Mesenchymal stem cell (in vitro differentiated cells and primary cell): ENCODE results near the gene TIAM2.
A peak's percentile ranks its signal among the peaks of the same experiment; 100 is the strongest.

ENCODE experiments used
- DNase-seq: peaks from one replicate; pipeline ENCODE4 v3.0.0-alpha.2; 2013
- H2AFZ ChIP-seq: one replicate; pipeline ENCODE4 v1.6.1; 2013; ENCODE audit warnings: low read depth, mild to moderate bottlenecking, control low read depth, inconsistent platforms, low read length, moderate library complexity
- H2AK5ac ChIP-seq: 2 replicates; pipeline ENCODE4 v1.6.1; 2013; ENCODE audit warnings: low read length, moderate library complexity, mild to moderate bottlenecking, inconsistent platforms; ENCODE audit not compliant: severe bottlenecking
- H2BK120ac ChIP-seq: one replicate; pipeline ENCODE4 v1.6.1; 2013; ENCODE audit warnings: low read depth, mild to moderate bottlenecking, inconsistent platforms, low read length, moderate library complexity
- H2BK12ac ChIP-seq, 2 experiments: one replicate each; pipeline ENCODE4 v1.6.1; 2013; ENCODE audit warnings: inconsistent platforms in 2 of 2, low read length in 2 of 2, mild to moderate bottlenecking in 2 of 2, moderate library complexity in 2 of 2, control low read depth in 1 of 2
- H2BK15ac ChIP-seq: one replicate; pipeline ENCODE4 v1.6.1; 2013; ENCODE audit warnings: mild to moderate bottlenecking, low read depth, inconsistent platforms; ENCODE audit not compliant: poor library complexity, severe bottlenecking
- H2BK5ac ChIP-seq: 2 replicates; pipeline ENCODE4 v1.6.1; 2013; ENCODE audit warnings: low read depth, mild to moderate bottlenecking, low read length, control low read depth, inconsistent platforms; ENCODE audit not compliant: poor library complexity, severe bottlenecking
- H3K14ac ChIP-seq, 2 experiments: one replicate each; pipeline ENCODE4 v1.6.1; 2013; ENCODE audit warnings: inconsistent platforms in 2 of 2, low read length in 2 of 2, control low read depth in 1 of 2, mild to moderate bottlenecking in 1 of 2, moderate library complexity in 1 of 2
- H3K18ac ChIP-seq, 2 experiments: one replicate each; pipeline ENCODE4 v1.6.1; 2013; ENCODE audit warnings: inconsistent platforms in 2 of 2, low read length in 2 of 2, control low read depth in 1 of 2, low read depth in 1 of 2, mild to moderate bottlenecking in 1 of 2
- H3K23ac ChIP-seq, 2 experiments: one replicate each; pipeline ENCODE4 v1.6.1; 2013; ENCODE audit warnings: inconsistent platforms in 2 of 2, low read length in 2 of 2, mild to moderate bottlenecking in 2 of 2, moderate library complexity in 2 of 2, control low read depth in 1 of 2
- H3K27ac ChIP-seq: 2 replicates; pipeline ENCODE4 v1.5.1; 2013; ENCODE audit warnings: mild to moderate bottlenecking, moderate library complexity, low read length, control low read depth, inconsistent platforms; ENCODE audit not compliant: poor library complexity, severe bottlenecking
- H3K27me3 ChIP-seq, 2 experiments: 2 replicates each; pipeline versions ENCODE4 v1.6.1 to v1.7.0; 2013; ENCODE audit warnings: low read length in 2 of 2, mild to moderate bottlenecking in 2 of 2, moderate library complexity in 2 of 2, control low read depth in 1 of 2, inconsistent platforms in 1 of 2; ENCODE audit not compliant: control insufficient read depth in 1 of 2, insufficient read depth in 1 of 2
- H3K36me3 ChIP-seq, 2 experiments: 2 replicates each; pipeline versions ENCODE4 v1.6.1 to v1.7.0; 2013; ENCODE audit warnings: low read length in 2 of 2, control low read depth in 1 of 2, inconsistent platforms in 1 of 2, low read depth in 1 of 2, mild to moderate bottlenecking in 1 of 2; ENCODE audit not compliant: insufficient read depth in 2 of 2, control insufficient read depth in 1 of 2
- H3K4ac ChIP-seq, 2 experiments: one replicate each; pipeline ENCODE4 v1.6.1; 2013; ENCODE audit warnings: inconsistent platforms in 2 of 2, low read length in 2 of 2, mild to moderate bottlenecking in 2 of 2, moderate library complexity in 2 of 2, control low read depth in 1 of 2, low read depth in 1 of 2
- H3K4me1 ChIP-seq: 2 replicates; pipeline ENCODE4 v1.6.1; 2013; ENCODE audit warnings: low read depth, low read length, control low read depth; ENCODE audit not compliant: control insufficient read depth, insufficient read depth
- H3K4me2 ChIP-seq: 2 replicates; pipeline ENCODE4 v1.6.1; 2013; ENCODE audit warnings: low read length, mild to moderate bottlenecking, inconsistent platforms; ENCODE audit not compliant: poor library complexity, severe bottlenecking
- H3K4me3 ChIP-seq, 2 experiments: 2 replicates each; pipeline versions ENCODE4 v1.5.1 to v1.7.0; 2013; ENCODE audit warnings: low read length in 2 of 2, mild to moderate bottlenecking in 2 of 2, control low read depth in 1 of 2, low read depth in 1 of 2; ENCODE audit not compliant: insufficient read depth in 1 of 2
- H3K79me1 ChIP-seq: replicated peaks from 2 replicates; pipeline ENCODE4 v1.6.1; 2013; ENCODE audit warnings: mild to moderate bottlenecking, control low read depth, low read length, inconsistent platforms; ENCODE audit not compliant: poor library complexity, severe bottlenecking
- H3K9ac ChIP-seq: 2 replicates; pipeline ENCODE4 v1.7.0; 2013; ENCODE audit warnings: mild to moderate bottlenecking, low read length, moderate library complexity
- H3K9me3 ChIP-seq: 2 replicates; pipeline ENCODE4 v1.7.0; 2013; ENCODE audit warnings: mild to moderate bottlenecking, low read length; ENCODE audit not compliant: control insufficient read depth
- H4K8ac ChIP-seq: one replicate; pipeline ENCODE4 v1.6.1; 2013; ENCODE audit warnings: inconsistent platforms, mild to moderate bottlenecking, low read length, moderate library complexity
- H4K91ac ChIP-seq: one replicate; pipeline ENCODE4 v1.6.1; 2013; ENCODE audit warnings: mild to moderate bottlenecking, low read length, inconsistent platforms
- WGBS: methylation state at CpG from one replicate; pipeline ENCODE4 v1.1.7; 2013; ENCODE audit warnings: mixed read lengths; 5-methylcytosine and 5-hydroxymethylcytosine counted together

Gene TIAM2

GRCh38 chr6:155125906-155126305 lies 130.8 kb downstream of the TIAM2 start:
- Histone ChIP-seq H3K9ac (no peak overlapping the region), H2AK5ac (no peak overlapping the region), H4K91ac (no peak overlapping the region), H3K9me3 (no peaks in the 10 kb centered on the region), H2BK120ac (no peak overlapping the region), H3K4ac (no peak overlapping the region), H3K27me3 (no peaks in the 10 kb centered on the region), H2BK15ac (no peak overlapping the region), H3K27ac (no peak overlapping the region), H4K8ac (no peak overlapping the region), H3K4me1 (peaks cover 21% of the 10 kb centered on the region), H3K4me3 (no peak overlapping the region), H3K79me1 (no peaks in the 10 kb centered on the region), H3K36me3 (no peaks in the 10 kb centered on the region), H3K4me2 (no peak overlapping the region), H2BK5ac (no peak overlapping the region), H3K23ac (no peak overlapping the region), H2BK12ac (no peak overlapping the region), H3K14ac (no peak overlapping the region), H2AFZ (no peak overlapping the region), H3K18ac (no peak overlapping the region)
- no peak for DNase-seq
- 78% methylated on average over 2 of the region's 2 CpGs for WGBS

- Histone ChIP-seq H2BK12ac (no peak overlapping the region), H2BK15ac (no peak overlapping the region), H4K91ac (no peak overlapping the region), H2BK5ac (no peak overlapping the region), H2BK120ac (no peak overlapping the region), H3K27me3 (no peaks in the 10 kb centered on the region), H3K4me2 (no peak overlapping the region), H4K8ac (no peak overlapping the region), H3K4me3 (no peak overlapping the region), H3K27ac (no peak overlapping the region), H3K4ac (no peak overlapping the region), H2AK5ac (no peak overlapping the region), H3K36me3 (no peaks in the 10 kb centered on the region), H3K14ac (no peak overlapping the region), H3K18ac (no peak overlapping the region), H3K79me1 (no peaks in the 10 kb centered on the region), H3K9me3 (no peaks in the 10 kb centered on the region), H2AFZ (no peak overlapping the region), H3K9ac (no peak overlapping the region), H3K23ac (no peak overlapping the region), H3K4me1 (peaks cover 18% of the 10 kb centered on the region)
- peak; percentile 85 for DNase-seq
- WGBS: 39% methylated on average over 10 of the region's 10 CpGs
Observed at GRCh38 chr6:155126727-155127439, 131.8 kb downstream of the TIAM2 start.

GRCh38 chr6:155128977-155129376 lies 133.9 kb downstream of the TIAM2 start:
- Histone ChIP-seq H4K8ac (no peak overlapping the region), H3K14ac (no peak overlapping the region), H3K4me1 (peaks cover 18% of the 10 kb centered on the region), H3K4me2 (no peak overlapping the region), H2AK5ac (no peak overlapping the region), H2BK15ac (no peak overlapping the region), H4K91ac (no peak overlapping the region), H3K4me3 (no peak overlapping the region), H2BK12ac (no peak overlapping the region), H3K4ac (no peak overlapping the region), H2BK5ac (no peak overlapping the region), H3K27ac (no peak overlapping the region), H2BK120ac (no peak overlapping the region), H3K79me1 (no peaks in the 10 kb centered on the region), H3K9ac (no peak overlapping the region), H3K23ac (no peak overlapping the region), H3K27me3 (no peaks in the 10 kb centered on the region), H3K36me3 (no peaks in the 10 kb centered on the region), H3K9me3 (no peaks in the 10 kb centered on the region), H2AFZ (no peak overlapping the region), H3K18ac (no peak overlapping the region)
- no peak for DNase-seq
- 87% methylated on average over 4 of the region's 4 CpGs for WGBS

- Histone ChIP-seq H2BK5ac (no peak overlapping the region), H3K27ac (no peak overlapping the region), H3K4me2 (no peak overlapping the region), H3K79me1 (no peaks in the 10 kb centered on the region), H3K4me3 (no peak overlapping the region), H3K27me3 (no peaks in the 10 kb centered on the region), H3K4me1 (peaks cover 18% of the 10 kb centered on the region), H2AFZ (no peak overlapping the region), H2BK12ac (no peak overlapping the region), H3K9me3 (no peaks in the 10 kb centered on the region), H3K4ac (peak overlapping the region in 1 of 2 experiments; percentile 18), H2AK5ac (no peak overlapping the region), H4K91ac (no peak overlapping the region), H3K14ac (no peak overlapping the region), H3K18ac (no peak overlapping the region), H3K36me3 (no peaks in the 10 kb centered on the region), H3K23ac (no peak overlapping the region), H2BK120ac (no peak overlapping the region), H3K9ac (no peak overlapping the region), H2BK15ac (no peak overlapping the region), H4K8ac (no peak overlapping the region)
- 92% methylated on average over 14 of the region's 14 CpGs for WGBS
- DNase-seq: no peak
Observed at GRCh38 chr6:155129744-155130143, 134.6 kb downstream of the TIAM2 start.
